Measurements from ENCODE around the gene TCF7L2.

GRCh38 chr10:113000442-113000841, 50.4 kb downstream of the TCF7L2 start:
- TF ChIP-seq, protein P1, sequence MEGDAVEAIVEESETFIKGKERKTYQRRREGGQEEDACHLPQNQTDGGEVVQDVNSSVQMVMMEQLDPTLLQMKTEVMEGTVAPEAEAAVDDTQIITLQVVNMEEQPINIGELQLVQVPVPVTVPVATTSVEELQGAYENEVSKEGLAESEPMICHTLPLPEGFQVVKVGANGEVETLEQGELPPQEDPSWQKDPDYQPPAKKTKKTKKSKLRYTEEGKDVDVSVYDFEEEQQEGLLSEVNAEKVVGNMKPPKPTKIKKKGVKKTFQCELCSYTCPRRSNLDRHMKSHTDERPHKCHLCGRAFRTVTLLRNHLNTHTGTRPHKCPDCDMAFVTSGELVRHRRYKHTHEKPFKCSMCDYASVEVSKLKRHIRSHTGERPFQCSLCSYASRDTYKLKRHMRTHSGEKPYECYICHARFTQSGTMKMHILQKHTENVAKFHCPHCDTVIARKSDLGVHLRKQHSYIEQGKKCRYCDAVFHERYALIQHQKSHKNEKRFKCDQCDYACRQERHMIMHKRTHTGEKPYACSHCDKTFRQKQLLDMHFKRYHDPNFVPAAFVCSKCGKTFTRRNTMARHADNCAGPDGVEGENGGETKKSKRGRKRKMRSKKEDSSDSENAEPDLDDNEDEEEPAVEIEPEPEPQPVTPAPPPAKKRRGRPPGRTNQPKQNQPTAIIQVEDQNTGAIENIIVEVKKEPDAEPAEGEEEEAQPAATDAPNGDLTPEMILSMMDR (IDR thresholded peaks at IDR 0.05; ENCODE audit: insufficient read depth, low read length, poor library complexity, severe bottlenecking), result no peak
- no peak for TF ChIP-seq EZH2phosphoT487 (conservative IDR thresholded peaks at IDR 0.05; ENCODE audit: low read length)

Data from SU-DHL-6 (cell line).